GM12874 (cell line): ENCODE results near the gene KRTAP1-4.
"Not testable (repeated sequence)": the region's sequence is repeated elsewhere in the genome, so short reads cannot be mapped to it uniquely, and the experiment has no call there.

Experiments used
- CTCF ChIP-seq: IDR thresholded peaks from 2 replicates; pipeline ENCODE4 v1.5.1; 2011; ENCODE audit warnings: low read depth, mild to moderate bottlenecking, control low read depth, low read length, moderate library complexity; ENCODE audit not compliant: insufficient read depth

The KRTAP1-4 gene

DNA sequence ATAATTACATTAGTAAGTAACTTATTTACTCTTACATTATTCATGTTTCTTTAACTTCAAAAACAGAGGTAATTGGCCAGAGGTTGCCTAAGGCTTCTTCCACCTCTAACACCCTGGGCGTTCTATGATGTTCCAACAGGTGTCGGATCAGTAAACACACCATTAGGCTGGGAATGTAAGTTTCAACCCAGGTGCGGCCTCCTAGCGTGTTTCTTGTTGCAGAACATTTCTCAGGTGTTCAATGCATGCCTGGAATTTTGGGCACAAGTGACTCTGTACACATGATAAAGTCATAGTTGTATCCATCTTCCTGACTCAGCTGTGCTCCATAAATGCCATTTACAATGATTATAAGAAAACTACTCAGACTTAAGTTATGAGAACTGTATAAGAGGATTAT, 24.0 kb upstream of the KRTAP1-4 start:
- no peak for TF ChIP-seq CTCF

DNA sequence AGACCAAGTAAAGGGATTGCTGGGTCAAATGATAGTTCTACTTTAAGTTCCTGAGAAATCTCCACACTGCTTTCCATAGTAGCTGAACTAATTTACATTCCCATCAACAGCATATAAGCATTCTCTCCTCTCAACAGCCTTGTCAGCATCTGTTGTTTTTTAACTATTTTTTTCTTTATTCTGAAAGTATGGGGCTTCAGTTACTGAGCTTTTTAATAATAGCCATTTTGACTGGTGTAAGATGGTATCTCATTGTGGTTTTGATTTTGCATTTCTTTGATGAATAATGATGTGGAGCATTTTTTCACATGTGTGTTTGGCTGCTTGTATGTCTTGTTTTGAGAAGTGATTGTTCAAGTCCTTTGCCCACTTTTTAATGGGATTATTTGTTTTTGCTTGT, 22.6 kb upstream of the KRTAP1-4 start:
- no peak for TF ChIP-seq CTCF

DNA sequence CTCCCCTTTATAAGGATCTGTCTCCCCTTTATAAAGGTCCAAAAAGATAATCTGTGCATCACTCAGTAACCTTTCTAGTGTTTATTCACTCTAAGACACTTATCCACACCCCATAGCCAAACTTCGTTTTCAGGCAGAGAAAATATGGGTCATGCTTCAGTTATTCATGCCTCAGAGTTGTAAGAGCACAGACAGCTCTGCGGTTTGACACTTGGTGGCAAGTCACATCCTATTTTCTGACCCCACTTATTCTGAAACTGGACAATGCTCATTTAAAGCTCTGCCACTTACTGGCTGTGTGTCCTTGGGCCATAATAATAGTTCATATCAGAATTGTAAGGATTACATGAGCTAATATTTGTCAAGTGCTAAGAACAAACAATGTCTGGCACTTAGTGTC, 19.1 kb upstream of the KRTAP1-4 start:
- TF ChIP-seq CTCF = no peak

GRCh38 chr17:41048441-41048840, 18.4 kb upstream of the KRTAP1-4 start:
- TF ChIP-seq CTCF = no peak

DNA sequence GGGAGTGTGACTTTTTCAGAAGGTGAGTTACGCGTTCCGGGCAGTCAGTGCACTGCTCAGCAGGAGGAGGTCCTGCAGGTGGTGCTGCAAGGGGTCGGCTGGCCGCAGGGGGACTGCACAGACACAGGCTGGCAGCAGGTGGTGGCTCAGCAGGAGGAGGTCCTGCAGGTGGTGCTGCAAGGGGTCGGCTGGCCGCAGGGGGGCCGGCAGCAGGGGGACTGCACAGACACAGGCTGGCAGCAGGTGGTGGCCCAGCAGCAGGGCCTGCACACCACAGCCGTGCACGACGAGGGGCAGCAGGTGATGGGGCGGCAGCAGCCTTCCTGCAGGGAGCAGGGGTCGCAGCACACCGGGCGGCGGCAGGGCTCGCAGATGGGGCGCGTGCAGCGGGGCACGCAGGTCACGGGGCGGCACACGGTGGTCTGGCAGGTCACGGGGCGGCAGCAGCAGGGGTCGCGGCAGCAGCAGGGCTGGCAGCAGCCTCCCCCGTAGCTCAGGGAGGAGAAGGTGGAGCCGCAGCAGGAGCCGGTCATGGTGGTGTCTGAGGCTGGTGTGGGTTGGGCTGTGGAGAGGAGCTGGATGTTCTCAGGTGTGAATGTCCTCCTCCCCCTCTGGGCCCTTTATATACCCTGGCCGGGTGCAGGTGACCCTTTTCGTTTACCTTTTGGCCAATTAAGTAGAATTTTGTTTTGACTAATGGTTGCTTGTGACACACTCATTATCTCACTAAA, 16.9 kb upstream of the KRTAP1-4 start, which contains the start of gene KRTAP2-1:
Gene KRTAP2-1 (minus strand): TSS at position 582 of the 731 bp plus-strand sequence. CDS start 49 bp downstream, at position 533.
- TF ChIP-seq CTCF = not testable (repeated sequence)

DNA sequence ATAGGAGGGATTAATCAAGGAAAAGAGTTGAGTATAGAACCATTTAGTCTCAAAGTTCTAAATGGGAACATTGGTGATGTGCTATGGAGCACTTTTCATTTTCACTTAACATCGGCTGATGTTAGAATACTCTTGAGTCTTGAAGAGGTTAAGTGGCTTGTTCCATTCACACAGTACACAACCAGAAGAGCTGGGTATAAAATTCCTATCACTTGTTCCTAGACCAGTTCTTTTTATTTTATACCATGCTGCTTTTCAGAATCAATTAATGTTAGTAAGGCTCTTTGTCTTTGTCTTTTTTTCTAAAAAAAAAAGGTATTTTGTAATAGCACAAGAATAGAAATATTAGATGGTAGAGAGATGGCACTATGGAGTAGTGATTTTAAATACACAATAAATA, 13.0 kb upstream of the KRTAP1-4 start:
- no peak for TF ChIP-seq CTCF

GRCh38 chr17:41040783-41041571, 11.0 kb upstream of the KRTAP1-4 start, which contains the start of gene KRTAP1-1:
Gene KRTAP1-1, minus strand, starts transcription at chr17:41041450. Its CDS starts 53 bp downstream, at chr17:41041397.
- TF ChIP-seq CTCF = not testable (repeated sequence)
